ENCODE data around the gene SERTAD2. TPM values are rescaled to one million over a fixed set of nuclear protein-coding genes. Genes with fewer than 3 reads are reported as not detected.

The SERTAD2 gene
- total RNA-seq, 4 donors from 2014 or later = 5.4 to 22.1 (median 13.2) TPM

- H3K4me3 ChIP-seq = peak overlapping the region; percentile 17 to 50 (median 30)
- H3K36me3 ChIP-seq = no peaks in the 10 kb centered on the region
- H3K27ac ChIP-seq = peak overlapping the region; percentile 87 to 92 (median 90)
- WGBS, 2 donors (ENCODE audit: low coverage in 1 of 2) = 0 to 7% methylated on average over 1 to 31 of the region's 31 CpGs
- in situ Hi-C loops (cut with MboI; ENCODE audit: low pct_ligation_motif_present in 1 of 4, low pct_unique_long_range_greater_than_20kb in 1 of 4, low sequenced_read_pairs in 3 of 4) (loop anchor here in 1 of 4 donors (10.0 to 25.0 kb wide), 2 partner anchors 220 to 393 kb away; no protein-coding TSS in a partner anchor), intact Hi-C loops (cut with DNase I; ENCODE audit: low total_unique reads) (loop anchor here (2.0 to 5.0 kb wide), 2 partner anchors 123 to 214 kb away; no protein-coding TSS in a partner anchor)
- DNase-seq = peak; percentile 72
- no peaks in the 10 kb centered on the region for H3K27me3 ChIP-seq
- TF ChIP-seq CTCF (IDR thresholded peaks at IDR 0.05) = peak in 2 of 5 experiments; percentile 5 to 17
- TF ChIP-seq POLR2A (IDR thresholded peaks at IDR 0.05) = peak; percentile 71
- TF ChIP-seq POLR2AphosphoS5 (IDR thresholded peaks at IDR 0.05) = peak; percentile 74 to 92 (median 90)
- TF ChIP-seq EP300 (IDR thresholded peaks at IDR 0.05; ENCODE audit: low read depth) = no peak
- no peaks in the 10 kb centered on the region for H3K9me3 ChIP-seq
- peaks cover 19 to 77% (median 40%) of the 10 kb centered on the region in 4 donors for H3K4me1 ChIP-seq
Observed at GRCh38 chr2:64644458-64645382, 9.0 kb downstream of the SERTAD2 start.

GRCh38 chr2:64643838-64644457, 9.8 kb downstream of the SERTAD2 start:
- TF ChIP-seq POLR2AphosphoS5 (IDR thresholded peaks at IDR 0.05) (no peak), EP300 (IDR thresholded peaks at IDR 0.05; ENCODE audit: low read depth) (no peak), CTCF (IDR thresholded peaks at IDR 0.05) (no peak), POLR2A (IDR thresholded peaks at IDR 0.05) (no peak)
- in situ Hi-C loops (cut with MboI; ENCODE audit: low pct_ligation_motif_present in 1 of 4, low pct_unique_long_range_greater_than_20kb in 1 of 4, low sequenced_read_pairs in 3 of 4) = loop anchor here in 1 of 4 donors (10.0 to 25.0 kb wide), 2 partner anchors 221 to 393 kb away; no protein-coding TSS in a partner anchor
- WGBS, 2 donors (ENCODE audit: low coverage in 1 of 2) = 58 to 80% methylated on average over 1 to 8 of the region's 8 CpGs
- no peak for DNase-seq
- H3K9me3 ChIP-seq = no peaks in the 10 kb centered on the region
- H3K36me3 ChIP-seq = no peaks in the 10 kb centered on the region
- H3K4me1 ChIP-seq = peaks cover 14 to 77% (median 34%) of the 10 kb centered on the region in 4 donors
- intact Hi-C loops (cut with DNase I; ENCODE audit: low total_unique reads) = loop anchor here (2.0 to 5.0 kb wide), 2 partner anchors 123 to 215 kb away; no protein-coding TSS in a partner anchor
- H3K4me3 ChIP-seq = peak overlapping the region in 2 of 4 donors; percentile 31 to 50
- peak overlapping the region; percentile 87 to 92 (median 90) for H3K27ac ChIP-seq
- H3K27me3 ChIP-seq = no peaks in the 10 kb centered on the region

GRCh38 chr2:64641599-64641998, 12.1 kb downstream of the SERTAD2 start:
- no peak overlapping the region for H3K27ac ChIP-seq
- H3K4me1 ChIP-seq = peaks cover 10 to 69% (median 28%) of the 10 kb centered on the region in 4 donors
- 75 to 82% methylated on average over 4 to 10 of the region's 10 CpGs for WGBS, 2 donors (ENCODE audit: low coverage in 1 of 2)
- DNase-seq = no peak
- in situ Hi-C loops (cut with MboI; ENCODE audit: low pct_ligation_motif_present in 1 of 4, low pct_unique_long_range_greater_than_20kb in 1 of 4, low sequenced_read_pairs in 3 of 4) (loop anchor here in 1 of 4 donors (10.0 to 25.0 kb wide), 2 partner anchors 223 to 396 kb away; no protein-coding TSS in a partner anchor), intact Hi-C loops (cut with DNase I; ENCODE audit: low total_unique reads) (loop anchor here (5.0 kb wide), 1 partner anchor 126 kb away; no protein-coding TSS in a partner anchor)
- no peak for TF ChIP-seq CTCF (IDR thresholded peaks at IDR 0.05)
- no peak for TF ChIP-seq POLR2AphosphoS5 (IDR thresholded peaks at IDR 0.05)
- no peak for TF ChIP-seq EP300 (IDR thresholded peaks at IDR 0.05; ENCODE audit: low read depth)
- TF ChIP-seq POLR2A (IDR thresholded peaks at IDR 0.05) = no peak
- H3K4me3 ChIP-seq = no peak overlapping the region
- H3K27me3 ChIP-seq = no peaks in the 10 kb centered on the region
- no peaks in the 10 kb centered on the region for H3K36me3 ChIP-seq
- H3K9me3 ChIP-seq = no peaks in the 10 kb centered on the region

Data from transverse colon (tissue), 4 donors.